Peyer's patch (tissue), 4 donors: ENCODE measurements around the gene RPS6KA6.

Experiments used
- CTCF ChIP-seq, 6 experiments: fragments of 450-650 bp in 4 of 6; fragments of 200-600 bp in 2 of 6; sonication (generic) in 1 of 6; IDR thresholded peaks; one replicate each; pipeline ENCODE4 v1.5.1; 2017 to 2019; ENCODE audit warnings: antibody characterized with exemption in 6 of 6, mild to moderate bottlenecking in 3 of 6, moderate library complexity in 1 of 6
- POLR2A ChIP-seq, 2 donors: fragments of 450-650 bp; IDR thresholded peaks; one replicate each; pipeline ENCODE4 v1.5.1; 2017; ENCODE audit warnings: antibody characterized with exemption in 2 of 2, mild to moderate bottlenecking in 2 of 2, moderate library complexity in 2 of 2

GRCh38 chrX:84174348-84174747, 13.7 kb downstream of the RPS6KA6 start:
- no peak for TF ChIP-seq POLR2A (IDR thresholded peaks at IDR 0.05)
- TF ChIP-seq CTCF (IDR thresholded peaks at IDR 0.05) = no peak
